ENCODE results near the gene ADD3.

- TF ChIP-seq POLR2A (IDR thresholded peaks at IDR 0.05), result no peak
- TF ChIP-seq, protein P1, sequence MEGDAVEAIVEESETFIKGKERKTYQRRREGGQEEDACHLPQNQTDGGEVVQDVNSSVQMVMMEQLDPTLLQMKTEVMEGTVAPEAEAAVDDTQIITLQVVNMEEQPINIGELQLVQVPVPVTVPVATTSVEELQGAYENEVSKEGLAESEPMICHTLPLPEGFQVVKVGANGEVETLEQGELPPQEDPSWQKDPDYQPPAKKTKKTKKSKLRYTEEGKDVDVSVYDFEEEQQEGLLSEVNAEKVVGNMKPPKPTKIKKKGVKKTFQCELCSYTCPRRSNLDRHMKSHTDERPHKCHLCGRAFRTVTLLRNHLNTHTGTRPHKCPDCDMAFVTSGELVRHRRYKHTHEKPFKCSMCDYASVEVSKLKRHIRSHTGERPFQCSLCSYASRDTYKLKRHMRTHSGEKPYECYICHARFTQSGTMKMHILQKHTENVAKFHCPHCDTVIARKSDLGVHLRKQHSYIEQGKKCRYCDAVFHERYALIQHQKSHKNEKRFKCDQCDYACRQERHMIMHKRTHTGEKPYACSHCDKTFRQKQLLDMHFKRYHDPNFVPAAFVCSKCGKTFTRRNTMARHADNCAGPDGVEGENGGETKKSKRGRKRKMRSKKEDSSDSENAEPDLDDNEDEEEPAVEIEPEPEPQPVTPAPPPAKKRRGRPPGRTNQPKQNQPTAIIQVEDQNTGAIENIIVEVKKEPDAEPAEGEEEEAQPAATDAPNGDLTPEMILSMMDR (IDR thresholded peaks at IDR 0.05), result no peak
These were observed 133.4 kb downstream of the ADD3 start for GRCh38 chr10:110141185-110141584.
